H9 (cell line): ENCODE measurements around the gene ADAM23. TPM values are rescaled to one million over a fixed set of nuclear protein-coding genes. Genes with fewer than 3 reads are reported as not detected.

Source experiments
- DNase-seq: peaks from one replicate; pipeline ENCODE4 v3.0.0-alpha.2; 2017
- H2AFZ ChIP-seq: one replicate; pipeline ENCODE4 v1.6.1; 2013; ENCODE audit warnings: mild to moderate bottlenecking, low read length, control low read depth, moderate library complexity
- H2AK5ac ChIP-seq: 2 replicates; pipeline ENCODE4 v1.6.1; 2013; ENCODE audit warnings: low read length, control low read depth, mixed read lengths; ENCODE audit not compliant: insufficient read length
- H2BK120ac ChIP-seq: one replicate; pipeline ENCODE4 v1.6.1; 2013; ENCODE audit warnings: low read depth, mild to moderate bottlenecking, low read length, control low read depth, inconsistent platforms; ENCODE audit not compliant: poor library complexity, severe bottlenecking
- H2BK12ac ChIP-seq: 2 replicates; pipeline ENCODE4 v1.6.1; 2013; ENCODE audit warnings: low read length, control low read depth, mixed read lengths, low read depth; ENCODE audit not compliant: insufficient read length
- H2BK15ac ChIP-seq: 2 replicates; pipeline ENCODE4 v1.6.1; 2013; ENCODE audit warnings: low read depth, low read length, control low read depth
- H2BK20ac ChIP-seq: one replicate; pipeline ENCODE4 v1.6.1; 2013; ENCODE audit warnings: low read depth, mild to moderate bottlenecking, low read length, control low read depth, inconsistent platforms; ENCODE audit not compliant: poor library complexity, severe bottlenecking
- H2BK5ac ChIP-seq: 2 replicates; pipeline ENCODE4 v1.6.1; 2013; ENCODE audit warnings: low read length, control low read depth, mixed read lengths; ENCODE audit not compliant: insufficient read length
- H3K14ac ChIP-seq: 2 replicates; pipeline ENCODE4 v1.6.1; 2013; ENCODE audit warnings: low read length, control low read depth; ENCODE audit not compliant: insufficient read depth
- H3K18ac ChIP-seq: 2 replicates; pipeline ENCODE4 v1.6.1; 2013; ENCODE audit warnings: low read depth, mild to moderate bottlenecking, mixed read lengths, low read length, control low read depth; ENCODE audit not compliant: insufficient read length
- H3K23ac ChIP-seq: 2 replicates; pipeline ENCODE4 v1.6.1; 2013; ENCODE audit warnings: low read length, control low read depth, mixed read lengths, low read depth; ENCODE audit not compliant: insufficient read length
- H3K23me2 ChIP-seq: 2 replicates; pipeline ENCODE4 v1.6.1; 2013; ENCODE audit warnings: low read depth, mild to moderate bottlenecking, mixed read lengths, low read length, control low read depth; ENCODE audit not compliant: insufficient read length, poor library complexity, severe bottlenecking
- H3K27ac ChIP-seq: 2 replicates; pipeline ENCODE4 v1.5.1; 2013; ENCODE audit warnings: low read length, control low read depth, mixed read lengths, low read depth; ENCODE audit not compliant: insufficient read length
- H3K27me3 ChIP-seq: 2 replicates; pipeline ENCODE4 v1.6.1; 2013; ENCODE audit warnings: low read length, control low read depth, inconsistent platforms; ENCODE audit not compliant: insufficient read depth
- H3K4ac ChIP-seq: 2 replicates; pipeline ENCODE4 v1.6.1; 2013; ENCODE audit warnings: low read depth, mild to moderate bottlenecking, control low read depth, inconsistent platforms, low read length, moderate library complexity
- H3K4me1 ChIP-seq: 2 replicates; pipeline ENCODE4 v1.6.1; 2013; ENCODE audit warnings: low read length, control low read depth, inconsistent platforms; ENCODE audit not compliant: insufficient read depth
- H3K4me2 ChIP-seq: 2 replicates; pipeline ENCODE4 v1.6.1; 2013; ENCODE audit warnings: low read length, control low read depth, mixed read lengths; ENCODE audit not compliant: insufficient read length, insufficient read depth
- H3K56ac ChIP-seq: 2 replicates; pipeline ENCODE4 v1.6.1; 2013; ENCODE audit warnings: low read depth, mild to moderate bottlenecking, mixed read lengths, low read length, control low read depth; ENCODE audit not compliant: insufficient read length
- H3K79me1 ChIP-seq: 2 replicates; pipeline ENCODE4 v1.6.1; 2013; ENCODE audit warnings: low read depth, mild to moderate bottlenecking, moderate library complexity, low read length, control low read depth, inconsistent platforms; ENCODE audit not compliant: insufficient read depth, poor library complexity, severe bottlenecking
- H3K79me2 ChIP-seq: 2 replicates; pipeline ENCODE4 v1.6.1; 2013; ENCODE audit warnings: low read length, control low read depth, inconsistent platforms; ENCODE audit not compliant: insufficient read depth
- H3K9ac ChIP-seq: 2 replicates; pipeline ENCODE4 v1.6.1; 2013; ENCODE audit warnings: low read length, control low read depth, mixed read lengths; ENCODE audit not compliant: insufficient read length; ENCODE audit errors: extremely low read depth
- H3K9me3 ChIP-seq: one replicate; pipeline ENCODE4 v1.6.1; 2013; ENCODE audit warnings: low read depth, low read length, inconsistent platforms; ENCODE audit not compliant: control insufficient read depth
- H3T11ph ChIP-seq: one replicate; pipeline ENCODE4 v1.6.1; 2013; ENCODE audit warnings: mild to moderate bottlenecking, low read length, control low read depth, inconsistent platforms
- H4K20me1 ChIP-seq: one replicate; pipeline ENCODE4 v1.6.1; 2013; ENCODE audit not compliant: control insufficient read depth, insufficient read length, insufficient read depth
- H4K5ac ChIP-seq: 2 replicates; pipeline ENCODE4 v1.6.1; 2013; ENCODE audit warnings: low read depth, mild to moderate bottlenecking, mixed read lengths, low read length, control low read depth; ENCODE audit not compliant: insufficient read length
- H4K8ac ChIP-seq: replicated peaks from 2 replicates; pipeline ENCODE4 v1.6.1; 2013; ENCODE audit warnings: low read length, control low read depth, mixed read lengths, low read depth; ENCODE audit not compliant: insufficient read length
- H4K91ac ChIP-seq: 2 replicates; pipeline ENCODE4 v1.6.1; 2013; ENCODE audit warnings: low read depth, mild to moderate bottlenecking, moderate library complexity, mixed read lengths, low read length, control low read depth; ENCODE audit not compliant: insufficient read length
- H3K27ac Mint-ChIP-seq, 3 experiments: 2 replicates in 2 of 3; 3 replicates in 1 of 3; pipeline ENCODE4 v1.8.0; 2020 to 2021; ENCODE audit warnings: mixed read lengths in 3 of 3, mild to moderate bottlenecking in 1 of 3, moderate library complexity in 1 of 3
- H3K27me3 Mint-ChIP-seq: 2 replicates; pipeline ENCODE4 v1.8.0; 2021; ENCODE audit warnings: low read depth, mild to moderate bottlenecking, moderate library complexity, mixed read lengths
- H3K36me3 Mint-ChIP-seq, 3 experiments: 2 replicates in 2 of 3; 3 replicates in 1 of 3; pipeline ENCODE4 v1.8.0; 2020 to 2021; ENCODE audit warnings: low read depth in 3 of 3, mixed read lengths in 3 of 3; ENCODE audit not compliant: insufficient read depth in 1 of 3
- H3K4me1 Mint-ChIP-seq, 2 experiments: 2 replicates each; pipeline ENCODE4 v1.8.0; 2020; ENCODE audit warnings: mixed read lengths in 2 of 2
- H3K4me3 Mint-ChIP-seq, 2 experiments: 2 replicates in 1 of 2; 3 replicates in 1 of 2; pipeline ENCODE4 v1.8.0; 2020 to 2021; ENCODE audit warnings: mild to moderate bottlenecking in 2 of 2, mixed read lengths in 2 of 2, moderate library complexity in 1 of 2
- H3K9me3 Mint-ChIP-seq, 2 experiments: 2 replicates in 1 of 2; 3 replicates in 1 of 2; pipeline ENCODE4 v1.8.0; 2020; ENCODE audit warnings: mild to moderate bottlenecking in 2 of 2, mixed read lengths in 2 of 2, moderate library complexity in 1 of 2
- CTCF ChIP-seq: fragments of 200-600 bp; sonication (generic); conservative IDR thresholded peaks from 3 replicates; pipeline ENCODE4 v1.8.0; 2021; ENCODE audit warnings: antibody characterized with exemption, mild to moderate bottlenecking
- total RNA-seq: library from RNA; stranded (reverse); gene quantifications from 2 replicates; pipeline ENCODE4 v1.2.1, GENCODE V29; 2021

Gene ADAM23
- total RNA-seq, 1 experiment from 2014 or later, result 21.4 TPM

- H3K79me2 ChIP-seq, result no peaks in the 10 kb centered on the region
Observed at GRCh38 chr2:206422493-206422892, 20.8 kb upstream of the ADAM23 start.

More at GRCh38 chr2:206422493-206422892, 20.8 kb upstream of the ADAM23 start:
- Histone ChIP-seq H3K18ac (no peak overlapping the region), H4K91ac (no peak overlapping the region), H4K8ac (no peak overlapping the region), H2BK20ac (no peak overlapping the region), H2AFZ (no peak overlapping the region), H2BK5ac (no peak overlapping the region), H3K23ac (no peak overlapping the region), H3K79me1 (no peaks in the 10 kb centered on the region), H3K56ac (no peak overlapping the region), H3K9ac (no peak overlapping the region), H3K9me3 (no peaks in the 10 kb centered on the region), H2BK120ac (no peak overlapping the region), H2BK15ac (no peak overlapping the region), H3K27me3 (no peaks in the 10 kb centered on the region), H3K14ac (no peak overlapping the region), H3K4me1 (peaks cover 5% of the 10 kb centered on the region), H4K5ac (no peak overlapping the region), H3K4ac (no peak overlapping the region), H2AK5ac (no peak overlapping the region), H3K27ac (no peak overlapping the region), H2BK12ac (no peak overlapping the region), H3K4me2 (no peak overlapping the region), H3T11ph (no peak overlapping the region), H3K23me2 (no peaks in the 10 kb centered on the region), H4K20me1 (no peaks in the 10 kb centered on the region)
- no peak overlapping the region for H3K27ac Mint-ChIP-seq
- H3K4me3 Mint-ChIP-seq, result no peak overlapping the region
- no peaks in the 10 kb centered on the region for H3K27me3 Mint-ChIP-seq
- no peak for TF ChIP-seq CTCF
- peaks cover 9 to 13% of the 10 kb centered on the region in 2 experiments for H3K9me3 Mint-ChIP-seq
- H3K36me3 Mint-ChIP-seq, result peaks cover 0 to 14% (median 9%) of the 10 kb centered on the region in 3 experiments; a peak in 4 of 7 replicates
- no peak for DNase-seq
- H3K4me1 Mint-ChIP-seq, result peaks cover 12 to 16% of the 10 kb centered on the region in 2 experiments
